ENCODE data around the gene UBE3B. TPM values are rescaled to one million over a fixed set of nuclear protein-coding genes. Genes with fewer than 3 reads are reported as not detected.

Gene UBE3B
- polyA plus RNA-seq, 3 donors = 14.4 to 25.9 (median 18.2) TPM

DNA sequence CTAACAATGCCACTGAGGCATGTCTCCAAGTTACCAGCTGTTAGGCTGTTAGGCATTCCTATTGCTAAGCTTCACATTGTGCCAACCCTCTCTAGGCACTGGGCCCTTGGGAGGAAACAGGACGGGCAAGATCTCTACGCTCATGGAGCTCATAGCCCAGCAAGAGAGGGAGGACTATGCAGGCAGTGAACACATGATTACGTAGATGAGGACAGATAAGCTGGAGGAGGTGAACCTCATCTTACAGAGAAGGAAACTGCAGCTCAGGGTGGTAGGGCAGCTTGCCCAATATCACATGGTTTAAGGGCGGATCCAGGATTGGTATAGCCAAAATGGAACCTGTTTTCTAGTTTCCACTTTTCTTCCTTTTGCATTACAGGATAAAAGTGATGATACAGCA is 7.8 kb downstream of the UBE3B start:
- Histone ChIP-seq H3K9ac (ENCODE audit: insufficient read depth, low read length, poor library complexity, severe bottlenecking) (no peak overlapping the region), H3K27me3 (ENCODE audit: control insufficient read depth in 2 of 2, insufficient read depth in 2 of 2, low read length in 2 of 2) (no peaks in the 10 kb centered on the region), H3K36me3 (replicated peaks in 1 of 2; ENCODE audit: control insufficient read depth in 1 of 2, insufficient read depth in 2 of 2, low read length in 2 of 2) (peaks cover 69 to 77% of the 10 kb centered on the region in 2 donors), H3K4me1 (ENCODE audit: control insufficient read depth in 1 of 2, insufficient read depth in 2 of 2, low read length in 2 of 2) (no peaks in the 10 kb centered on the region), H3K27ac (ENCODE audit: low read depth in 1 of 2, low read length in 2 of 2) (no peak overlapping the region), H3K79me2 (ENCODE audit: insufficient read depth, low read length) (no peaks in the 10 kb centered on the region), H3K4me3 (replicated peaks in 1 of 3; ENCODE audit: low read depth in 2 of 3, low read length in 3 of 3) (no peak overlapping the region), H2AFZ (ENCODE audit: insufficient read depth, low read depth, low read length, poor library complexity, severe bottlenecking) (no peak overlapping the region), H3K4me2 (replicated peaks; ENCODE audit: extremely low read depth, low read length, poor library complexity, severe bottlenecking) (no peak overlapping the region), H4K20me1 (ENCODE audit: insufficient read depth, low read length) (no peaks in the 10 kb centered on the region), H3K9me3 (replicated peaks in 1 of 2; ENCODE audit: control insufficient read depth in 1 of 2, insufficient read depth in 1 of 2, low read length in 2 of 2) (no peaks in the 10 kb centered on the region)
- Mint-ChIP-seq H3K4me3 (no peak overlapping the region), H3K27ac (peak overlapping the region in 1 of 7 donors; percentile 46), H3K27me3 (ENCODE audit: low read depth in 3 of 3) (peaks cover 0 to 2% (median 0%) of the 10 kb centered on the region in 3 donors), H3K36me3 (peaks cover 68 to 73% of the 10 kb centered on the region in 2 donors), H3K4me1 (no peaks in the 10 kb centered on the region), H3K9me3 (no peaks in the 10 kb centered on the region)
- no CpG with 5 or more reads among the region's 4 CpGs for WGBS (ENCODE audit: insufficient coverage)
- intact Hi-C loops (cut with micrococcal nuclease) = loop anchor here in 1 of 2 donors (10.0 kb wide), 1 partner anchor 90 kb away; the partner anchor contains the start of genes MMAB and MVK
- TF ChIP-seq, protein P1, sequence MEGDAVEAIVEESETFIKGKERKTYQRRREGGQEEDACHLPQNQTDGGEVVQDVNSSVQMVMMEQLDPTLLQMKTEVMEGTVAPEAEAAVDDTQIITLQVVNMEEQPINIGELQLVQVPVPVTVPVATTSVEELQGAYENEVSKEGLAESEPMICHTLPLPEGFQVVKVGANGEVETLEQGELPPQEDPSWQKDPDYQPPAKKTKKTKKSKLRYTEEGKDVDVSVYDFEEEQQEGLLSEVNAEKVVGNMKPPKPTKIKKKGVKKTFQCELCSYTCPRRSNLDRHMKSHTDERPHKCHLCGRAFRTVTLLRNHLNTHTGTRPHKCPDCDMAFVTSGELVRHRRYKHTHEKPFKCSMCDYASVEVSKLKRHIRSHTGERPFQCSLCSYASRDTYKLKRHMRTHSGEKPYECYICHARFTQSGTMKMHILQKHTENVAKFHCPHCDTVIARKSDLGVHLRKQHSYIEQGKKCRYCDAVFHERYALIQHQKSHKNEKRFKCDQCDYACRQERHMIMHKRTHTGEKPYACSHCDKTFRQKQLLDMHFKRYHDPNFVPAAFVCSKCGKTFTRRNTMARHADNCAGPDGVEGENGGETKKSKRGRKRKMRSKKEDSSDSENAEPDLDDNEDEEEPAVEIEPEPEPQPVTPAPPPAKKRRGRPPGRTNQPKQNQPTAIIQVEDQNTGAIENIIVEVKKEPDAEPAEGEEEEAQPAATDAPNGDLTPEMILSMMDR (IDR thresholded peaks at IDR 0.05) = no peak
- DNase-seq = no peak

DNA sequence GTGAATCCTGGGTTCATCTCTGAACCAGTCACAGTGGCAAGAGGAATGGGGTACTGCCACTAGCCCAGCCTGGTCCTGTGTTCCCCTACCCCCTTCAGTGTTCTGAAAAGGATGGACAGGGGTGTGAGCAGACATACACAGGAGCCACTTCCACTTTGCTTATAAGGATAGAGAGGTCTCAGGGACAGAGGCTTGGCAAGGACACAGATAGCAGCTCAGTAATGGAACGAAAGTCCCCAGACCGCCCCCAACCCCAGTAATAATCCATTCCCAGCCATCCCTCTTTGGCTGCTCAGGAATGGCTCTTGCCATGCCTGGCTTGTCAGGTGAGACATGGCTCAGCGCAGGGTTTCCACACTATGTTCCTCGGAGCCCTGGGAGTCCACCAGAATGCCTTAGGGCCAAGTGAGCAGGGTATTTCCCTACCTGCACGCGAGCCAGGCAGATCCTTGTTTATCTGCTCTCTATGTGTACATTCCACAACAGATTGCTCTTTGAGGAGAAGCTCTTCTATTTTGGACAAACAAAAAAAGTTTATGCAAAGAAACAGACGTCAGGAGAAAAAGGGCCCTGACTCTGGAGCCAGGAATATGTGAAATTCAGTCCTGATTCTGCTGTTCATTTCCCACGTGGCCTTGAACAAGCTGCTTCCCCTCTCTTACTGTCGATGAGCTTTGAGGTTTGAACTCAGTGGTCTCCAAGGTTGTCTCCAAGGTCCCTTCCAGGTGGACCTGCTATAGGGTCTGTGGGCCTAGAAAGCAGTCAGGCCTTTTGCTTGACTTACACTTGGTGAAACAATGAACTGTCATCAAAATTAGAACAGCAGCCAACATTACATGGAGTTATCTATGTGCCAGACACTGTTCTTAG is 10.0 kb downstream of the UBE3B start:
- peaks cover 90 to 100% of the 10 kb centered on the region in 2 donors for H3K36me3 ChIP-seq (replicated peaks in 1 of 2; ENCODE audit: control insufficient read depth in 1 of 2, insufficient read depth in 2 of 2, low read length in 2 of 2)
- H3K79me2 ChIP-seq (ENCODE audit: insufficient read depth, low read length) = no peaks in the 10 kb centered on the region
- H3K4me3 ChIP-seq (replicated peaks in 1 of 3; ENCODE audit: low read depth in 2 of 3, low read length in 3 of 3) = no peak overlapping the region
- 96% methylated on average over 7 of the region's 9 CpGs for WGBS (ENCODE audit: insufficient coverage)
- no peak overlapping the region for H3K27ac Mint-ChIP-seq
- intact Hi-C loops (cut with micrococcal nuclease) = loop anchor here in 1 of 2 donors (10.0 kb wide), 1 partner anchor 87 kb away; the partner anchor contains the start of genes MMAB and MVK
- no peaks in the 10 kb centered on the region for H3K4me1 Mint-ChIP-seq
- H3K36me3 Mint-ChIP-seq = peaks cover 89 to 95% of the 10 kb centered on the region in 2 donors
- no peak for DNase-seq
- TF ChIP-seq, protein P1 (IDR thresholded peaks at IDR 0.05) = no peak
- no peaks in the 10 kb centered on the region for H3K4me1 ChIP-seq (ENCODE audit: control insufficient read depth in 1 of 2, insufficient read depth in 2 of 2, low read length in 2 of 2)
- no peak overlapping the region for H3K9ac ChIP-seq (ENCODE audit: insufficient read depth, low read length, poor library complexity, severe bottlenecking)
- no peaks in the 10 kb centered on the region for H3K9me3 Mint-ChIP-seq
- no peak overlapping the region for H3K4me2 ChIP-seq (replicated peaks; ENCODE audit: extremely low read depth, low read length, poor library complexity, severe bottlenecking)
- no peaks in the 10 kb centered on the region for H3K9me3 ChIP-seq (replicated peaks in 1 of 2; ENCODE audit: control insufficient read depth in 1 of 2, insufficient read depth in 1 of 2, low read length in 2 of 2)
- no peak overlapping the region for H2AFZ ChIP-seq (ENCODE audit: insufficient read depth, low read depth, low read length, poor library complexity, severe bottlenecking)
- H4K20me1 ChIP-seq (ENCODE audit: insufficient read depth, low read length) = no peaks in the 10 kb centered on the region
- no peaks in the 10 kb centered on the region for H3K27me3 ChIP-seq (ENCODE audit: control insufficient read depth in 2 of 2, insufficient read depth in 2 of 2, low read length in 2 of 2)
- H3K4me3 Mint-ChIP-seq = no peak overlapping the region
- peaks cover 0 to 2% (median 0%) of the 10 kb centered on the region in 3 donors for H3K27me3 Mint-ChIP-seq (ENCODE audit: low read depth in 3 of 3)
- no peak overlapping the region for H3K27ac ChIP-seq (ENCODE audit: low read depth in 1 of 2, low read length in 2 of 2)

Measured in CD14-positive monocyte (primary cell).